Activated CD4-positive, alpha-beta T cell treated with anti-CD3 and anti-CD28 coated beads, Interleukin-2, amount 50 U/mL, for 24 hours (primary cell): ENCODE measurements around the gene FGD5.
"Not testable (repeated sequence)": the region's sequence is repeated elsewhere in the genome, so short reads cannot be mapped to it uniquely, and the experiment has no call there.

Experiments
- DNase-seq, 2 donors: peaks; one replicate each; pipeline ENCODE4 v3.0.0-alpha.2; 2020; ENCODE audit warnings: low read depth in 1 of 2, low spot score in 1 of 2

The FGD5 gene

DNA sequence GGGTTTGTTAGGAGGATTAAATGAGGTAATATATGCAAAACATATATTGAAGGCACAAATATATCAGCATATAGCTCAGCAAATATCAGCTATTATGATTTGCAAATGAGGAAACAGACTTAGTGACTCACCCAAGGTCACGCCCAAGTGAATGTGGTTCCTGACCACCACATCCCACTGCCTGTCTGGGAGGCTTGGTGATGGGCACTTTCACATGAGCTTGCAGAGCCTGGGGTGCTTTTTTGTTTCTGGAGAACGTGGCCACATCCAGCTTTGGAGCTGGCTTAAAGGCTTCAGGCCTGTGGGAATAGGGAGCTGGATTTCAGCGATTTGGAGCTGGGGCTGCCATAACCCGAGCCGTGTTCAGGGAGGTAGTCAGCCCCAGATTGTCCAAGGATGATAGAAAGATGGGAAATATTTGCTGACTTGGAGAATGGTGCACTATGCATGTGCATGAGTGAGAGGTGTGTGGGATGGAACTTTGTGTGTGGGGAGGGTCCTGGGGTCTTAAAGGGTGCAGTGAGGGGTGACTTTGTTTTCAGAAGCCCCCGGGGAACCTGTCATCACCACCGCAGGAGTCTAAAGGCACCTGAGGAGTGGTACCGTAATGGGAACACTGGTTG is 12.0 kb upstream of the FGD5 start:
- no peak for DNase-seq

DNA sequence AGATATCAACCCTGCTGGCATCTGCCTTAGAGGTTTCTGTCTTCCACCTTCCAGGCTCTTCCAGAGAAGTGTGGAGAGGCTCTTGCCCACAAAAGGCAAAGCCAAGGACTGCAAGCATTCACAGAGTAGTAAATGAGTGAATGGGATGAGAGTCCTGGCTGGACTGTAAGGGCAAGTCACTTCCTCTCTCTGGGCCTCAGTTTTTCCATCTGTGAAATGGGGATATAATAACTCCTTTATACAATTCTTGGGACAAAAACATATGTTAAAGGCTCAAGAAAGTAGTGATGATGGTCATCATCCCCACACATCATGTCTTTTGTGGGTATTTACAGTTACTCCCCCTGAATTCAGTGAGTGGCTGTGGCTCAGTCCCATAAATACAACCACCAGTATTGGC is 10.7 kb upstream of the FGD5 start:
- DNase-seq: no peak

DNA sequence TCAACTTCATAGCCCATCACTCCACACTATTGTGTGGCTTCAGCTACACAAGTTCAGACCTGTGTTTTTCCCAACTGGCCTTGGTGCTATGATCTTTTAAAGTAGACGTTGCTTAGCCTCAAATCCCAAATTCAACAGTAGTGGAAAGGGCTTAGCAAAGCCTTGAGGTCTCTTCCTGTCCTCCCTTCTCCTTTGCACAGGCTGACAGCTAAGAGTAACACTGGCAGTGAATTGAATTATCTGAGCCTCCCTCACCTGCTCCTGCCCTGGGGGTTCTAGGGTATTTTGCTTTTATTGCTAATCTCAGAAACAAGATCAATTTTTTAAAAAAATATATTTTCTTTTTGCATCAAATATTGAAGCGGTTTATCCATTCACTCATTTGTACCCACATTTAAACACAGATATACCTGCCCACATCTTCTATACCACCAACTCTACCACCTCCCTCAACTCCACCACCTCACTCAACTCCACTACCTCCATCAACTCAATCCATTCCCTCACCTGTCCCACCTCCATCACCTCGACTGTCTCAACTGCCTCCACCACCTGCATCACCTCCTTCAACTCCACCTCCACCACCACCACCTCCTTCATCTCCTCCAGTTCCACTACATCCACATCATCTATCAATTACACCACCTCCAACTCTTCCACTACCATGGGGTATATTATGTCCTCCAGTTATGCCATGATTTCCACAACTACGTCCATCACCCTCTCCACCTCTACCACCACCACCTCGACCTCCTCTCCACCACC is 10.1 kb upstream of the FGD5 start:
- no peak for DNase-seq

DNA sequence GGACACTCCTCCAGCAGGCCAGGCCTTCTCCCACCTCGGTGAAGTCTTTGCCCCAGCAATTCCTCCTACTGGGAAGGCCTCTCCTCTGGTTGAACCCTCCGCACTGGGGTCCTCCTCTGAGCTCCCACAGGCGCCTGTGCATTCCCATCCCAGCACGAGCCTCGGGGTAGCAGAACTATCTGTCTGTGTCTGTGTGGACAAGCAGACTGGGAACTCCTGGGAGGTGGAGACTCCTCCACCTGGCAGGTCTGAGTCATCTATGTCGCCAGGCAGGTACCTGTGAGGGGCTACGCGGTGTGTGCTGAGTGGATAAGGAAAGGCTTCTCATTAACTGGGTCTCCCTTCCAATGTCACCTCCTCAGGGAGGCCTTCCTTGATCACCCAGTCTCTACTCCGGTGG is 9.2 kb upstream of the FGD5 start:
- not testable (repeated sequence) for DNase-seq

DNA sequence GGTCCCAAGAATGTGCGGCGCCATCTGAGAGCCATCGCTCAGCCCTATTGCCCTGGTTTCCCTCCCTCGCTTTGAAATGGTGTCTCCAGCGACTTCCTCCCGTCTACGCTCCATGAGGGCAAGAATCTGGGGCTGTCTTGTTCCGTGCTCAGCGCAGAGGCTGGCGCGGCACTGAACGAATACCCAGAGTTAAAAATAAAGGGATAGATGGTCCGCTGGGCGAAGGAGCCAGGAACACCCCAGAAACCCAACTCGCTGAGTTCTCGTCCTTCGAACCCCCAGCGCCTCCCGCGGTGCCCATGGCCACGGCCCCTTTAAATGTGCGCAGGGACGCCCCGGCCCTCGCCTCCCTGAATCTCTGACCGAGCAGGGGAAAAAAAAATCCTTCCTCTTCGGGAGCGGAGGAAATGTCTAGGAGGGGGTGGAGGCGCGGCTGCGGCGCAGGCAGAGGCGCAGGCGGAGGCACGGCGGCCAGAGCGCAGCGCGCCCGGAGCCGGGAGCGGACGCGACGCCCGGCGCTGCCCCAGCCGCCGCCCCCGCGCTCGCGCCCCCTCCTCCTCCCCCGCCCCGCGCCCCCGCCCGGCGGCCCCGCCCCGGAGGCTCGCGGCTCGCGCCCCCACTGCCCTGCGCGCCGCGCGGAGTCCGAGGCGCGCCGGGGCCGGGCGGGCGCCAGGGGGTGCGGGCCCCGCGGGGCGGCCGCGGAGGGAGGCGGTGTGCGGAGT is 8.5 kb upstream of the FGD5 start:
- DNase-seq: no peak

DNA sequence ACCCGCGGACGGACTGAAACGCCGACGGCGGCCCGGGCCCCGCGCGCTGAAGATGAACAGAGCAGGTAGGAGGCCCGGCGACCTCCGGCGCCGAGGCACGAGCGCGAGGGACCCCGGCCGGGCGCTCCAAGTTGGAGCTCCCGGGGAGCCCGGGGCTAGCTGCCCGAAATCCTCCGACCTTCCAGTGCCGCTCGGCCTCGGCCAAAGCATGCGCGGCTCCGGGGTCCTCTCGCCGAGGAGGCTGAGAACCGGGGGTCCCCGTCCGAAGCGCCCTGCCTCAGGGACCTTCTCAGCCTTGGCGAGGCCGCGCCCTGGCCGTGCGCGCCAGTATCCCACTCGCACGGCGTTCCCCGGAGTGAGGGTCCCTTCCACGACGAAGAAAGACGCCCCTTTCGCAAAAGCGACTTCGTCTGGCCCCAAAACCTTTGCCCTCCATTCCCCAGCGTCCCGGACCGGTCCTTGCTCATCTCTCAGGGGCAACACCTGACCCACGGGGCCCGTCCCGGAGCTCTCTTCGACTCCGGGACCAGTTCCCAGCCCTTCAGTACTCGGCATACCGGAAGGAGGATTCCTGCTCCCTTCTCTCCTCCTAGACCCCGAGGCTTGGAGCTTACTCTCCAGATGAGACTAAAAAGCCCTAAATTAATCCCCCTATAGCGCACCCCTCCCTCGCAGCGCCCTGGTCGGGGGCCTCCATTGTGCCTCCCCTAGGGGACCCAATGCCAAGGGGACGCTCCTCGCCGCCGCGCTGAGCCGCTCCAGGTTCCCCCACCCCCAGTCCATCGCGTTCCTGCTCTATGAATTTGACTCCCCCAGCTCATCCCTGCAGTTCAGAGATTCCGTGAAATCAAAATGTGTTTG is 7.7 kb upstream of the FGD5 start:
- DNase-seq: no peak

DNA sequence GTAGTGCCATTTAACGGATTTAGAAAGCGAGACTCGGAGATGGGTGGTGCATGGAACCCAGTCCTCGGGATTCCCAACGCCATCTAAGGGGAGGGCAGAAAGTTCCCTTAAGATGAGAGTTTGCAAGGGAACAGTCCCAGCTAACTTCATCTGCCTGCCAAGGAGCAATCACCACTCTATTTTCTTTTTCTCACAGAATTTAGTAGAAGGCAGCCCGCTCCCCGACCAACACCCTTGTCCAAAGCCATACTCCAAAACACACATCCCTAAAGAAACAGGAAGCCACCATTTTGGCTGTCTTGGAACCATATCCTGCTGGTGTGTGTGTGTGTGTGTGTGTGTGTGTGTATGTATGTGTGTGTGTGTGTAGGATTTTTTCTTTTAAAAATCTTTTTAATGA is 7.1 kb upstream of the FGD5 start:
- DNase-seq: no peak

DNA sequence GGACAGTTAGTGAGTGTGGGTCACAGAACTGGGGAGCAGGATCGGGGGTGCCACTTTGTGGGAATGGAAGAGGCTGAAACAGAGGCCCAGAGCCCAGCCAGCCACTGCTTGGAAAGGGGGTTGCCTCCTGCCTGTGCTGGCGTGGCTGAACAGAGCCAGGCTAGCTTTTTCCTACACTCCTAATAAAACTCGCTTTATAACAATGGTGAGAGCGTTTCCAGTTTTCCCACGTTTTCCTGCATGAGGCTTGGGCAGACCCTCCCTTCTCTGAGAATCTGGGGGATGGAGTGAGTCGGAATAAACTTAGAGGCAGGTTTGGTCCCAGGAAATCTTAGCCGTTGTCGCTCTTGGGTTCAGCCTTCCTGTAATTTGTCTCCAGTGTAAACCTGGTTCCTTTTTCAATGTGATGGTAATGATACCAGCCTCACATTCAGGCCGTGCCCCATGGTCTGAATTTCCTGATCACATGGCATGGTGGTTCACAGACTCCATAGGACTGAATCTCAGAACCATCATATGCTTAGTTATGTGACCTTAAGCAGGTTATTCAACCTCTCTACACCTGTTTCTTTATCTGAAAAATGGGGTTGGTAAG is 6.5 kb upstream of the FGD5 start:
- no peak for DNase-seq

DNA sequence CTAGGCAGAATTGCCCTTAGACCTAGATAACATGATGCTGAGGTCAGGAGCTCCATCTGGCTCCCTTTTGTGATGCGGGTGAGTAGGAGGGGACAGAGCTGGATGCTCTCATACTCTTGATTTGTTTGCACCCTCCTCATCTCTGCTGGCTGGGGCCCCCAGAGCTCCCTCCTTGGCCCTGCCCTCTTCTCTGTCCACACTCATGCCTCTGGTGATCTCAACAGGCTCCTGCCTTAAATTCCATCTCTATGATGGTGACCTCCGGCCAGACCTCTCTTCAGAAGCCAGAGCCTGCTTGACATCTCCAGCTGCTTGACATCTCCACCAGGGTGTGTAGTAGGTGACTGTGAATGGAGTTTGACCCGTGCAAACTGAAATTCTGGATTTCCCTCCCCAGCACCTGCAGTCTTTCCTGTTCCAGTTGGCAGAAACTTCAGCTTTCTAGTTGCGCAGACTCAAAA is 4.3 kb upstream of the FGD5 start:
- DNase-seq: no peak

DNA sequence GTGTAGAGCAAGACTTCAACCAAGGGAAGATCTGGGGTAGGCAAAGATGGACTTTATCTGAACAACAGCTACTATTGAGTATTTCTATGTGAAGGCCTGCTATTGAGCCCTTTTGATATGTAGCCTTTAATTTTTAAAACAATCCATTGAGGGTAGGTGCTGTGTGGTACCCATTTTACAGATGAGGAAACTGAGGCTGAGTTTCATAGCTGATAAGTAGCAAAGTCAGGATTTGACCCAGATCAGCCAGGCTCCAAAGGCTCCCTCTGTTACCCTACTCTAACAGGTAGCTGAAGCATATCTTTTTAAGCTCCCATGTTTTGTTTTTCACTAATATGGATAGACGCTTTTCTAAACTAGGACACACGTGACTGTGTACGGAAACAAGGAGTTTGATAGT is 2.4 kb upstream of the FGD5 start:
- DNase-seq: no peak

DNA sequence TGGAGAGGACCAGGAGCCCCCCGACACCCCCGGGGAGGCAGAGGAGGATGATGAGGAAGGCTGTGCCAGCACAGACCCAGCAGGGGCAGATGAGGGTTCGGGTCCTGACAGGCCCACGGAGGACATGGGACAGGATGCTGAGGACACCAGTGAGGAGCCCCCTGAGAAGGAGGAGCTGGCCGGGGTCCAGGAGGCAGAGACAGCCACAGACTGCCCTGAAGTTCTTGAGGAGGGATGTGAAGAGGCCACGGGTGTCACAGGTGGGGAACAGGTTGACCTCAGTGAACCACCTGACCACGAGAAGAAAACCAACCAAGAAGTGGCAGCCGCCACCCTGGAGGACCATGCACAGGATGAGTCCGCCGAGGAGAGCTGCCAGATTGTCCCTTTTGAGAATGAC is 909 bp downstream of the FGD5 start:
- DNase-seq: no peak

DNA sequence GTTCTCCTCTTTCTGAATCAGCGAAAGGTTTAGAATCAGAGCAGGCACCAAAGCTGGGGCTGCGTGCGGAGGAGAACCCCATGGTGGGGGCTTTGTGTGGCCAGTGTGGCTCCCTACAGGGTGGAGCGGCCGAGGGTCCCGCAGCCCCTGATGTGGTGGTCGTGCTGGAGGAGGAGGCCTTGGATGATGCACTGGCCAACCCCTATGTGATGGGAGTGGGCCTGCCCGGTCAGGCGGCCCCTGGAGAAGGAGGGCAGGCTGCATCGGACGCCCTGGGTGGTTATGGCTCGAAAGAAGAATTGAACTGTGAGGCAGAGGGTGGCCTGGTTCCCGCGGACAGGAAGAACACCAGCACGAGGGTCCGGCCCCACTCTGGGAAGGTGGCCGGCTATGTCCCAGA is 1.4 kb downstream of the FGD5 start:
- DNase-seq: no peak

DNA sequence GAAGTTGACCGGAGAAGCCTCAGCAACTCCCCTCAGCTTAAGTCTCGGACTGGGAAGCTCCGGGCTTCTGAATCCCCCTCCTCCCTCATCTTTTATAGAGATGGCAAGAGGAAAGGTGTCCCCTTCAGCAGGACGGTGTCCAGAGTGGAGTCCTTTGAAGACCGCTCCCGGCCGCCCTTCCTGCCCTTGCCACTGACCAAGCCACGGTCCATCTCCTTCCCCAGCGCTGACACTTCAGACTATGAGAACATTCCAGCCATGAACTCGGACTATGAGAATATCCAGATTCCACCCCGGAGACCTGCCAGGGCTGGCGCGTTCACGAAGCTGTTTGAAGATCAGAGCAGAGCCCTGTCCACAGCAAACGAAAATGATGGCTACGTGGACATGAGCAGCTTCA is 2.4 kb downstream of the FGD5 start:
- no peak for DNase-seq

DNA sequence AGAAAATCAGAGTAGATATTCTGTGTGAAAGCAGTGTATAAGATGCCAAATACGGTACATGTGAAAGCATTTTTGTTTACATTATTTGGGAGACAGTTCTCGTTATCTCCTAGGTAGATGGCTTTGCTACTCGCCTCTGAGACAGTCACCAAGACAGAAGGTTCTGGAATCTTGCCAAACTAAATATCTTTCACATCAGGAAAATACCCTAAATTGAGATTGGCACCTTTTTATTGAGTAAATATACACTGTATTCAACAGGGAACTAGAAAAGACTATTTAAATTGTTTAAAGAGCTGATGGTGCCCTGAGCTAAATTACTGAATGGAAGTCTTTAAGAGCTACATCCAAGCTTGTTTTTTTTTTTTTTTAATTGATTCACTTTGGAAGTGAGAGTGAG is 3.4 kb downstream of the FGD5 start:
- DNase-seq: no peak

DNA sequence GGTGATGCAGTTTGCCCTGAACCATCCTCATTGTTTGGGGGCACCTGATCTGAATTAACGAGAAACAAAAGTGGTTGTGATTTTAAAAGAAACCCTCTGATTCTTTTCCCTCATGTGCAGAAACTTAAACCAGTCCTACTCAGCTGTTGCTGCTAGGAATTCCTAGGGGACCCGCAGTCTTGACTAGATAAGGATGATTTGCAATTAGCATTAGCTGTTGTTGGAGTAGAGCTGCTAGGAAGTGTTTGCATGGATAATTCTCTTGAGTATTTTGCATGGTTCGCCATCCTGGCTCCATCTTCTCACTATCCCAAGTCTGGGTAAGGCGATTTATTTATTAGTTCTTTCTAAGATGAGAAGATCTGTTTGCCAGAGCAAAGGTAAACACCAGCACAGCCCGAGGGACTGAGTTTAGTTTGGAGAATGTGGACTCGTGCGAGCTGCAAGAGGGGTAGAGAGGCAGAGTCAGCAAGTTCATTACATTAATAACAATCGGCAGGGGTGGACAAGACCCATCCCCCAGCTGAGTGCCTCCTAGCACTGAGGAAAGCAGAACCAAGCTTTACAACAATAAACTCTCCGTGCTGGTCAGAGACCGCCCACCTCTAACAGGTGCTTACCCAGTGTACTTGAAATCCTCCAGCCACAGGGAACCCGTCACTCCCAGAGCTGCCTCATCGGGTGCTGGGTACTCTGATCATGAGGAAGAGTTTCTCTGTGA is 4.1 kb downstream of the FGD5 start:
- no peak for DNase-seq

DNA sequence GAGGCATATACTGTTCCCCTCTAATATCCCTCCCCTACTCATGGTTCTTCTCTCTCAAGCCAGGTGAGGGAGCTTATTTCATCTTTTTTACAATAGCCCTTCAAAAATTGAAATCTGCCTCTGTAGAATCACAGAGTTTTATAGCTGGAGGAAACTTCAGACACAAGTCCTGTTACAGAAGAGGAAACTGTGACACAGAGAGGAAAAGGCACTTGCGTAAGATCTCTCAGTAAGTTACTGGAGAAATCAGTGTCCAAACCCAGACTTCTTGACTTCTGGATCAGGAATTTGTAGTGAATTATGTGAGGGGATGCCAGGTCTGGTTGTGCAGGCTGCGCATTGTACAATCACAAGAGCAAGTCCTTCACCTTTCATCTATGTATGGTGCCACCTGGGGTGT is 4.6 kb downstream of the FGD5 start:
- no peak for DNase-seq

DNA sequence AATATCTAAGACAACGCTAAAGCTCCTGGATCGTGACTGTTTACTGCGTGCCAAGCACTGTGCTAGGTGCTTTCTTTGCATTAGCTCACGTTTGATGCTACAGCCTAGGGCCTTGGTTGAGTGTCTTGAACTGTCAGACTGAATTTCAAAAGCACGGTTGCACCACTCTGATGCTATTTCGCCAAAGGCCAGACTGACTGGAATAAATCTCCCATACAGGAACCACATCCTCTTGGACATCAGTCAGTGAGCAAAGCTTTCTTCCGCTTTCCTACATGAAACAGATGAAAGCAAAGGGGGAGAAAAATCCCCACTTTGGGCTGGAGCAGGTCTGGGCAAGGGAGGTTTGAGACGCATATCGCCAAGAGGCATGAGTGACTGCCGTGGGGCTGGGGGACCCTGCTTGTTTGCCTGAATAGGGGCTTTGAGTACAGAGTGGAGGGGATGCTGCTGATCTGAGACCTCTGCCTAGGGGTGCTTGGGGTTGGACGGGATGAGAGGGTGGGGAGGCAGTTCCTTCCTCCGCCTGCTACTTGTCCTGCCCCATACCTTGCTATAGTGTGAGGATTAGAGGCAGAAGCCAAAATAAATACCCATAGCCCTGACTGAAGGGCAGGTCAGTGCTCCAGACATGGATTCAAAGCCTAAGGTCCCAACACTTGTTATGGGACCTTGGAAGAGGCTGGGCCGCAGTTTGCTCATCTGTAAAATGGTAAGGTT is 5.3 kb downstream of the FGD5 start:
- DNase-seq: no peak

DNA sequence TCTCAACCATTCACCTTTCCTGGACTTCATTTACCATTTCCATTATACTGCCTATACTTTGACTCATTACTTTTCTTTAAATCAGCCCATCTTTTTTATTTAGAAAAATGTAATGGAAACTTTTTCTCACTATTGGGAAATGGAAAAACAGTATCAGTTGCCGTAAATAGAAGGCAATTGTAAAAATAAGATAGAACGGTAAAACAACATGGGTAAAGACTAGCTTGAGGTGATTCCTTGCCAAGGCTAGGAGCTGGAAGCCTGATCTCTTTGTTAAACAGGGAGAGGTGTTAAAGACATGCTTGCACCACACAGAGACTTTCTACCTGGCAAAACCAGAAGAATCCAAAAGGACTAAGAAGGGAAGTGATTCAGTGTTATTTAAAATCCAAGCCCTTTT is 5.9 kb downstream of the FGD5 start:
- DNase-seq: no peak

DNA sequence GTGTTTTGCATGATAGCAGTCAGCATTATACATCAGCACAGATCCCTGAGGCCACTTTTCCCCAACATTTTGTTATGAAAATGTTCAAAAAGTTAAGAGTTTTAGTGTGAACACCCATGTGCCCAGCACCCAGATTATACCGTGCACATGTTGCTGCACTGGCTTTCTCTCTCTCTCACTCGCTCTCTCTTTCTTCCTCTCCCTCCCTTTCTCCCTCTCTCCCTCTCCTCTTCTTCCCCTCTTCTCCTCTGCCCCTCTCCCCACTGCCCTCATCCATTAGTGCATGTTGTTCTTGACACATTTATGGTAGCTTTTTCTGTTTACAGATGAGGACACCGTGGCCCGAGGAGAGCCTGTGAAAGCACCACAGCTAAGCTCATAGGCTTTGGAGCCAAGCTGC is 7.3 kb downstream of the FGD5 start:
- no peak for DNase-seq

DNA sequence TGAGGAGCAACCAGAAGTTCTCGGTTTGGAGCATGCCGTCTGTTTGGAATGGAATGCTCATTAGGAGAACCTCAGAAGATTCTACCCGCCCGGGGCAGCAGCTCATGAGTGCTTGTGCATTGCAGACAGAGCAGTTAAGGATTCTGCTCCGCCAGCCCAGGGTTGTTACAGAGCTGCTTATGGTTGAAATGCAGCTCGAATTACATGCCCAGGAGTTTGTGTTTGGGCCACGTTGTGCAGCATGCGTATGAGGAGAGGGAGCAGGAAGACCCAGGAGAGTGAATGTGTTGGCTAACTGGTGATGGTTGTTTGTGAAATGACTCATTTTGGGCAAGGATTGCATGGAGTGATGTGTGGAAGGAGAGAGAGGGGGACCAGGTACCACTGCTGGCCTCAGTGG is 9.0 kb downstream of the FGD5 start:
- no peak for DNase-seq
